Ascending aorta (tissue), 2 donors: ENCODE data around the gene MUSTN1. TPM values are rescaled to one million over a fixed set of nuclear protein-coding genes. Genes with fewer than 3 reads are reported as not detected.
A peak's percentile ranks its signal among the peaks of the same experiment; 100 is the strongest.

ENCODE experiments used
- DNase-seq, 2 donors: peaks; one replicate each; pipeline ENCODE4 v3.0.0-alpha.2; 2019; ENCODE audit warnings: low spot score in 2 of 2
- H3K27ac ChIP-seq, 2 donors: fragments of 200-600 bp; sonication (generic); one replicate each; pipeline ENCODE4 v1.5.1; 2016 to 2017; ENCODE audit warnings: mild to moderate bottlenecking in 1 of 2
- H3K27me3 ChIP-seq: fragments of 200-600 bp; sonication (generic); one replicate; pipeline ENCODE4 v1.5.1; 2017
- H3K36me3 ChIP-seq, 2 donors: fragments of 200-600 bp; sonication (generic); one replicate each; pipeline ENCODE4 v1.5.1; 2016
- H3K4me1 ChIP-seq, 2 donors: fragments of 200-600 bp; sonication (generic); one replicate each; pipeline ENCODE4 v1.5.1; 2016 to 2017; ENCODE audit warnings: mild to moderate bottlenecking in 1 of 2
- H3K4me3 ChIP-seq, 2 donors: fragments of 200-600 bp; sonication (generic); one replicate each; pipeline ENCODE4 v1.5.1; 2016 to 2017; ENCODE audit warnings: mild to moderate bottlenecking in 1 of 2
- H3K9me3 ChIP-seq, 2 donors: fragments of 200-600 bp; sonication (generic); one replicate each; pipeline ENCODE4 v1.5.1; 2016
- intact Hi-C: fragments of 100-400 bp; cut with DNase I; formaldehyde crosslinking; loops from one replicate; pipeline ENCODE4 v1.15.1; 2023
- total RNA-seq: library from RNA; depleted of rRNA; stranded (reverse); fragments of >200 nt; gene quantifications from one replicate; pipeline ENCODE4 v1.1.0, GENCODE V29; 2016
- TF ChIP-seq, protein P1 (sequence below), 3 experiments: fragments of 200-600 bp in 2 of 3; fragments of 450-650 bp in 1 of 3; sonication (generic) in 2 of 3; IDR thresholded peaks; one replicate each; pipeline ENCODE4 v1.5.1; 2016 to 2019; ENCODE audit warnings: antibody characterized with exemption in 3 of 3, mild to moderate bottlenecking in 1 of 3, moderate library complexity in 1 of 3

The MUSTN1 gene
- total RNA-seq, 1 donor from 2014 or later = 132 TPM

DNA sequence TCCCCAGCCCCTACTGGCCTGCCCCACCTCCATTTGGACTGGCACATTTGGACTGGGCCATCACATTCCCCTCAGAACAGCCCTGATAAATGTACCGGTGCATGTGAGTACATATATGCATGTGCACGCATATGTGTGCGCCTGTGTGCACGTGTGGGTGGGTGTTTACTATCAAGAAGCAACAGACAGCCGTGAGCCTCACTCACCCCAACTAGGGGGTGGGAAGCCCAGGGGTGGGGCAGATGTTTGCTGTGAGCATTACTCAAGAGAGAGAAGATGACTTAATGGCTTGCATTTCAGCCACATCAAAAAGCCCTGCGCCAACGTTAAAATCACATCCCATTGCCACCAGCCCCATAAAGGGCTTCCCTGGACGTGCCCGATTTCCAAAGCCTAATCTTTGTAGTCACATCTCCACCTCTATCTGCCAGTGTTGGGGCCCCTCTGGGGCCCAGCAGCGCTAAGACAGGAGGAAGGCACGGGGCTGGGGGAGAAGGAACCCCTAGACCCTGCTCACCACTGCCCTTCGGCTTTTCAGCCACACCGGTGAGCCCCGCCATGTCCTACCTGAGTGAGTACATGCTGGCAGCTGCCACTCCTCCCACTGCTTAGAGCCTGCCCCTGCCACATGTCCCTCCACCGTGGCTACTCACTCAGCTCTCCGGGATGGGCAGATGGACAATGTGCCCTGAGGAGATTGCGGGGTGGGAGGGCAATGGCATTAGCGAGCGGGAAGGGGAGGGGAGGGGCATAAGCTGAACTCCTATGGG lies 29.4 kb downstream of the MUSTN1 start:
- intact Hi-C loops = no loop called here
- H3K27ac ChIP-seq = no peak overlapping the region
- TF ChIP-seq, protein P1, sequence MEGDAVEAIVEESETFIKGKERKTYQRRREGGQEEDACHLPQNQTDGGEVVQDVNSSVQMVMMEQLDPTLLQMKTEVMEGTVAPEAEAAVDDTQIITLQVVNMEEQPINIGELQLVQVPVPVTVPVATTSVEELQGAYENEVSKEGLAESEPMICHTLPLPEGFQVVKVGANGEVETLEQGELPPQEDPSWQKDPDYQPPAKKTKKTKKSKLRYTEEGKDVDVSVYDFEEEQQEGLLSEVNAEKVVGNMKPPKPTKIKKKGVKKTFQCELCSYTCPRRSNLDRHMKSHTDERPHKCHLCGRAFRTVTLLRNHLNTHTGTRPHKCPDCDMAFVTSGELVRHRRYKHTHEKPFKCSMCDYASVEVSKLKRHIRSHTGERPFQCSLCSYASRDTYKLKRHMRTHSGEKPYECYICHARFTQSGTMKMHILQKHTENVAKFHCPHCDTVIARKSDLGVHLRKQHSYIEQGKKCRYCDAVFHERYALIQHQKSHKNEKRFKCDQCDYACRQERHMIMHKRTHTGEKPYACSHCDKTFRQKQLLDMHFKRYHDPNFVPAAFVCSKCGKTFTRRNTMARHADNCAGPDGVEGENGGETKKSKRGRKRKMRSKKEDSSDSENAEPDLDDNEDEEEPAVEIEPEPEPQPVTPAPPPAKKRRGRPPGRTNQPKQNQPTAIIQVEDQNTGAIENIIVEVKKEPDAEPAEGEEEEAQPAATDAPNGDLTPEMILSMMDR (IDR thresholded peaks at IDR 0.05) = no peak

DNA sequence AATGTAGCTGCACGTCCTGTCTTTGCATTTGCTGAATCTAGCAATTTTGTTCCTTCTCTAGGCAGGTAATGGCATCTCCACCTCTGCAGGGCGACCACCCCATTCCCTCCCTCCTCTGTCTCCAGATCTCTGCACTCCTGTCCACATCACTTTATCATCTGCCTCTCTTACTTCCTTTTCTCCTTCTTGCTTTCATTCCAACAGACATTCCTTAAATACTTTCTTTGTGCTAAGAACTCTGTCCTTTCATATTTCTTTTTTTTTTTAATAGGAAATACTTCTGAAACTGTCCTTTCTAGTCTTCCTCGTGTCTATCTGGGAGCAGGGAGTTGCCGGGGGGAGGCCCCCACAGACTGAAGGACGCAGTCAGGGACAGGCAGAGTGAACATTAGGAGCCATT lies 33.0 kb downstream of the MUSTN1 start:
- no peak for DNase-seq
- Histone ChIP-seq H3K4me1 (peaks cover 0 to 2% of the 10 kb centered on the region in 2 donors), H3K9me3 (no peaks in the 10 kb centered on the region), H3K4me3 (no peak overlapping the region), H3K27ac (no peak overlapping the region), H3K27me3 (no peaks in the 10 kb centered on the region), H3K36me3 (no peaks in the 10 kb centered on the region)
- intact Hi-C loops = no loop called here
- TF ChIP-seq, protein P1 (IDR thresholded peaks at IDR 0.05) = no peak

More for the DNA sequence above, 29.4 kb downstream of the MUSTN1 start:
- no peak overlapping the region for H3K4me3 ChIP-seq
- H3K36me3 ChIP-seq = no peaks in the 10 kb centered on the region
- no peak for DNase-seq
- no peaks in the 10 kb centered on the region for H3K9me3 ChIP-seq
- peaks cover 0 to 2% of the 10 kb centered on the region in 2 donors for H3K4me1 ChIP-seq
- H3K27me3 ChIP-seq = no peaks in the 10 kb centered on the region

DNA sequence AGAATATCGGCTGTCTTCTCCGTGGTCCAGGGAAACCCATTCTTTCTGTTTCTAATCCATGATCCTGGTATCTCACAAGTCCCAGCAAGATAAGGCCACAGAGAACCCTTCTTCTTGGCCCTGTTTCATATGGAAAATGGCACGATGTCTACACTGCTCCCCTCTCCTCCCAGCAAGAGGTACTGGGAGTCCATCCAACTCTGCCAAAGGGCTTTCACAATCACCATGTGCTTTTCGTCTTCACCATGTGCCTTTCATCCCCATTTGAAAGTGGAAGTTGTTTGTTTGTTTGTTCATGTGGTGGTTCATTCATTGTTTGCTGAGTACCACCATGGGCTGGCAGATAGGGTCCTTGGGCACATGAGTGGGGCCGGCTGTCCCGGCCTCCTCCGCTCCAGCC lies 34.7 kb downstream of the MUSTN1 start:
- peaks cover 0 to 2% of the 10 kb centered on the region in 2 donors for H3K4me1 ChIP-seq
- intact Hi-C loops = no loop called here
- no peak for DNase-seq
- TF ChIP-seq, protein P1 (IDR thresholded peaks at IDR 0.05) = no peak
- no peaks in the 10 kb centered on the region for H3K36me3 ChIP-seq
- no peak overlapping the region for H3K4me3 ChIP-seq
- H3K27ac ChIP-seq = no peak overlapping the region
- no peaks in the 10 kb centered on the region for H3K9me3 ChIP-seq
- no peaks in the 10 kb centered on the region for H3K27me3 ChIP-seq

DNA sequence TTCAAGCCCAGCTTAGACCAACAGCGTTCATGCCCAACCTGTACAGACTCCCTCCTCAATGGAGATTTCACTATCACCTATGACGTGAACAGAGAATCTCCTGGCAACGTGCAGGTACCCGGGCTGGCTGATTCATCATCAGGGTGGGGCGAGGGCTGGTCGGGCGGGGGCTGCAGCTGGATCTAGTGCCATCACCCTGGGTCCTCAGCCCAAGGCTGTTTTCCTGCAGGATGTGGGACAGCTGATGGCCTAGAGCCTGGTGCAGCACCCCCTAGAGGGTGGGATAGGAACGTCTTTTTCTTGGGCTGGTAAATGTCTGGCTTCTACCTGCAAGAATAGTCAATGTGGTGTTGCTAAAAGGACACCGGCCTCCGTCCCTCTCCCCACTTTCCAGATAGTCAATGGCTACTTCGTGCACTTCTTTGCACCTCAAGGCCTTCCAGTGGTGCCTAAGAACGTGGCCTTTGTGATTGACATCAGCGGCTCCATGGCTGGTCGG lies 35.8 kb downstream of the MUSTN1 start:
- no peak overlapping the region for H3K4me3 ChIP-seq
- TF ChIP-seq, protein P1 (IDR thresholded peaks at IDR 0.05) = peak in 1 of 3 experiments; percentile 31
- H3K9me3 ChIP-seq = no peaks in the 10 kb centered on the region
- H3K27me3 ChIP-seq = no peaks in the 10 kb centered on the region
- DNase-seq = no peak
- intact Hi-C loops = no loop called here
- no peaks in the 10 kb centered on the region for H3K36me3 ChIP-seq
- H3K27ac ChIP-seq = no peak overlapping the region
- H3K4me1 ChIP-seq = peaks cover 0 to 2% of the 10 kb centered on the region in 2 donors

DNA sequence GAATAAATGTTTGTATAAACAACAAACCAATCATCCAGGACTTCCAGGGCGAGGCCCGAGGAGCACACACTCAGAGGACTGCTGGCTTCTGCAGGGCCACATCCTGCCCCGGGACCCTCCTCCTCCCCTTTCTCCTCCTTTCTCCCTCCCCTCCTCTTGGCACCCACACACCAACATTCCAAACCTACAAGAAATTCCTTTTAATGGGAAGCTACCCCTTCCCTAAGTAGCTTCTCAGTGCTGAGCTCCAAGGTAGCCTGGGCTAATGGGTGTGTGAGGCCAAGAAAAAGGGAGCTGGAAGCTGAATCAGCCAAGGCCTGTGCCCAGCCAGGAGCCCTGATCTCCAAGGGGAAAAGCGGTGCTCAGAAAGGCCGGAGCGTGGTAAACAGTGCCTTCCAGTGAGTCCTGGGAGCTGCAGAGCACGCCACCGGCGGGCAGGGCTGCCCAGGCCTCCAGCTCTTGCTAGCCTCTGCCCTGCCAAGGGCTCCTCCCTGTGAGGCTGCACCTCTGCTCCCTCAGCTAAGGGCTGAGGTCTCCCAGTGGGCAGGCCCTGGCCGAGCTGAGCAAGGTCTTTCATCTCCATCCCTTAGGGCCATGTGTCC lies 36.3 kb downstream of the MUSTN1 start:
- no peak overlapping the region for H3K4me3 ChIP-seq
- H3K9me3 ChIP-seq = no peaks in the 10 kb centered on the region
- peak overlapping the region in 1 of 2 donors; percentile 2 for H3K27ac ChIP-seq
- DNase-seq = no peak
- intact Hi-C loops = no loop called here
- no peaks in the 10 kb centered on the region for H3K36me3 ChIP-seq
- no peaks in the 10 kb centered on the region for H3K27me3 ChIP-seq
- TF ChIP-seq, protein P1 (IDR thresholded peaks at IDR 0.05) = no peak
- peaks cover 0 to 2% of the 10 kb centered on the region in 2 donors for H3K4me1 ChIP-seq
